OCI-LY1 (cell line): Measurements from ENCODE around the gene SIRPB2.

ENCODE experiments used
- H2AFZ ChIP-seq: fragments of 200-600 bp; sonication (generic), shearing (Covaris generic); 2 replicates; pipeline ENCODE4 v1.6.0; 2014; ENCODE audit warnings: antibody characterized with exemption, mild to moderate bottlenecking, low read length
- H3F3A ChIP-seq: fragments of 200-600 bp; sonication (generic), shearing (Covaris generic); 2 replicates; pipeline ENCODE4 v1.6.0; 2014; ENCODE audit warnings: mild to moderate bottlenecking, antibody characterized with exemption, low read length, moderate library complexity; ENCODE audit not compliant: insufficient read depth
- H3K27ac ChIP-seq: fragments of 200-600 bp; sonication (generic); 2 replicates; pipeline ENCODE4 v1.5.1; 2014; ENCODE audit warnings: low read length, mixed run types, mild to moderate bottlenecking, low read depth; ENCODE audit not compliant: poor library complexity, severe bottlenecking
- H3K27me3 ChIP-seq: fragments of 200-600 bp; sonication (generic); 2 replicates; pipeline ENCODE4 v1.6.0; 2014; ENCODE audit warnings: antibody characterized with exemption, mild to moderate bottlenecking, low read length, moderate library complexity; ENCODE audit not compliant: insufficient read depth
- H3K36me3 ChIP-seq: fragments of 200-600 bp; sonication (generic); 2 replicates; pipeline ENCODE4 v1.6.1; 2014; ENCODE audit warnings: mild to moderate bottlenecking, antibody characterized with exemption, low read length, moderate library complexity, mixed read lengths; ENCODE audit not compliant: insufficient read depth
- H3K4me1 ChIP-seq: fragments of 200-600 bp; sonication (generic); 2 replicates; pipeline ENCODE4 v1.5.1; 2014; ENCODE audit warnings: mild to moderate bottlenecking, low read length, moderate library complexity; ENCODE audit not compliant: insufficient read depth, severe bottlenecking
- H3K4me2 ChIP-seq: fragments of 200-600 bp; sonication (generic), shearing (Covaris generic); 2 replicates; pipeline ENCODE4 v1.6.1; 2014; ENCODE audit warnings: low read length
- H3K4me3 ChIP-seq: fragments of 200-600 bp; sonication (generic); 2 replicates; pipeline ENCODE4 v1.5.1; 2014; ENCODE audit warnings: low read length, low read depth, mild to moderate bottlenecking, mixed read lengths; ENCODE audit not compliant: poor library complexity, severe bottlenecking
- H3K79me2 ChIP-seq: fragments of 200-600 bp; shearing (Covaris generic); 2 replicates; pipeline ENCODE4 v1.6.1; 2016; ENCODE audit warnings: mixed run types, low read length, mixed read lengths; ENCODE audit not compliant: insufficient read depth
- H3K9ac ChIP-seq: fragments of 200-600 bp; sonication (generic), shearing (Covaris generic); 2 replicates; pipeline ENCODE4 v1.6.1; 2014; ENCODE audit warnings: mild to moderate bottlenecking, low read length, mixed read lengths
- H3K9me2 ChIP-seq: fragments of 200-600 bp; sonication (generic), shearing (Covaris generic); 2 replicates; pipeline ENCODE4 v1.6.1; 2014; ENCODE audit warnings: low read depth, mild to moderate bottlenecking, low read length, mixed read lengths
- H3K9me3 ChIP-seq: fragments of 200-600 bp; shearing (Covaris generic); 2 replicates; pipeline ENCODE4 v1.6.1; 2014; ENCODE audit warnings: low read length, mixed read lengths
- H4K20me1 ChIP-seq: fragments of 200-600 bp; sonication (generic), shearing (Covaris generic); 2 replicates; pipeline ENCODE4 v1.6.0; 2016; ENCODE audit warnings: mild to moderate bottlenecking, low read length; ENCODE audit not compliant: insufficient read depth
- EZH2 ChIP-seq: fragments of 200-600 bp; sonication (generic), shearing (Covaris generic); IDR thresholded peaks from 2 replicates; pipeline ENCODE4 v1.8.0; 2017; ENCODE audit warnings: borderline replicate concordance, mixed run types, mild to moderate bottlenecking, antibody characterized with exemption, low read length, moderate library complexity, mixed read lengths
- TF ChIP-seq, protein P1 (sequence below): fragments of 200-600 bp; sonication (generic), shearing (Covaris generic); IDR thresholded peaks from 2 replicates; pipeline ENCODE4 v1.5.1; 2017; ENCODE audit warnings: mild to moderate bottlenecking, antibody characterized with exemption, low read length, moderate library complexity, mixed read lengths

The SIRPB2 gene

DNA sequence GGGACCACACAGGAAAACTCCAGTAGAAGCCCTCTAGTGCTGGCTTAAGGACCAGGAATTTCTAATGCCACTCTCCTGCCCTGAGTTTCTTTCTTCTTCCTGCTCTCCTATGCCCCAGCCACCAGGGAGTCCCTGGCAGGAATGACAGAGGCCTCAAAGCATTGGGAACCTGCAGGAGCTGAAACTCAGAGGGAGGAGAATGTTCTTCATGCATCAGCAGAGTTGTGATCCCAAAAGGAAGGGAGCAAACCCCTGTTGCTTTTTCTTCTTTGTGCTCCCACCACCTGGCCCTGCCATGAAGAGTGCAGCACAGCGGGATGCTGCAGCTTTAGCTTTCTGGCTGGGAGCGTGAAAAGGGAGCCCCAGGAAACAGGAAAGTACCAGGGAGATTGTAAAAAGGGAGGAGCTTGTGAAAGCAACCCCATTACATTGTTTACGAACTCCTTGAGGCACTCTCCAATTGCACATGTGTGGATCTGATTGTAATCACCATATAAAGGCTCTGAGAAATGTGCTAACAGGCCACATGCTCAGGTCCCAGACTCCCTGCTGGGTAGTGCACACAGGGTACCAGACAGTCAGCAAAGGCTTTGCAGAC, 63.7 kb downstream of the SIRPB2 start:
- H3K4me2 ChIP-seq = no peak overlapping the region
- H3F3A ChIP-seq = no peaks in the 10 kb centered on the region
- H4K20me1 ChIP-seq = no peaks in the 10 kb centered on the region
- H3K9me2 ChIP-seq = no peaks in the 10 kb centered on the region
- no peak overlapping the region for H2AFZ ChIP-seq
- no peak overlapping the region for H3K4me3 ChIP-seq
- H3K36me3 ChIP-seq = no peaks in the 10 kb centered on the region
- H3K79me2 ChIP-seq = no peaks in the 10 kb centered on the region
- no peaks in the 10 kb centered on the region for H3K27me3 ChIP-seq
- no peaks in the 10 kb centered on the region for H3K4me1 ChIP-seq
- no peaks in the 10 kb centered on the region for H3K9me3 ChIP-seq
- TF ChIP-seq, protein P1, sequence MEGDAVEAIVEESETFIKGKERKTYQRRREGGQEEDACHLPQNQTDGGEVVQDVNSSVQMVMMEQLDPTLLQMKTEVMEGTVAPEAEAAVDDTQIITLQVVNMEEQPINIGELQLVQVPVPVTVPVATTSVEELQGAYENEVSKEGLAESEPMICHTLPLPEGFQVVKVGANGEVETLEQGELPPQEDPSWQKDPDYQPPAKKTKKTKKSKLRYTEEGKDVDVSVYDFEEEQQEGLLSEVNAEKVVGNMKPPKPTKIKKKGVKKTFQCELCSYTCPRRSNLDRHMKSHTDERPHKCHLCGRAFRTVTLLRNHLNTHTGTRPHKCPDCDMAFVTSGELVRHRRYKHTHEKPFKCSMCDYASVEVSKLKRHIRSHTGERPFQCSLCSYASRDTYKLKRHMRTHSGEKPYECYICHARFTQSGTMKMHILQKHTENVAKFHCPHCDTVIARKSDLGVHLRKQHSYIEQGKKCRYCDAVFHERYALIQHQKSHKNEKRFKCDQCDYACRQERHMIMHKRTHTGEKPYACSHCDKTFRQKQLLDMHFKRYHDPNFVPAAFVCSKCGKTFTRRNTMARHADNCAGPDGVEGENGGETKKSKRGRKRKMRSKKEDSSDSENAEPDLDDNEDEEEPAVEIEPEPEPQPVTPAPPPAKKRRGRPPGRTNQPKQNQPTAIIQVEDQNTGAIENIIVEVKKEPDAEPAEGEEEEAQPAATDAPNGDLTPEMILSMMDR = no peak
- TF ChIP-seq EZH2 = no peak
- no peak overlapping the region for H3K9ac ChIP-seq
- no peak overlapping the region for H3K27ac ChIP-seq

- no peak overlapping the region for H3K4me3 ChIP-seq
- no peaks in the 10 kb centered on the region for H3K79me2 ChIP-seq
- H3F3A ChIP-seq = no peaks in the 10 kb centered on the region
- no peak for TF ChIP-seq EZH2
- TF ChIP-seq, protein P1 = no peak
- H3K27me3 ChIP-seq = no peaks in the 10 kb centered on the region
- H4K20me1 ChIP-seq = no peaks in the 10 kb centered on the region
- no peak overlapping the region for H3K4me2 ChIP-seq
- H3K9ac ChIP-seq = no peak overlapping the region
- no peak overlapping the region for H3K27ac ChIP-seq
- no peaks in the 10 kb centered on the region for H3K36me3 ChIP-seq
- H3K9me2 ChIP-seq = no peaks in the 10 kb centered on the region
- no peaks in the 10 kb centered on the region for H3K9me3 ChIP-seq
- H2AFZ ChIP-seq = no peak overlapping the region
- H3K4me1 ChIP-seq = no peaks in the 10 kb centered on the region
These were observed 64.9 kb downstream of the SIRPB2 start for GRCh38 chr20:1426231-1426849.
